DOHH2 (cell line): ENCODE results near the gene COL8A2.

Experiments used
- H3F3A ChIP-seq: fragments of 200-600 bp; sonication (generic), shearing (Covaris generic); 2 replicates; pipeline ENCODE4 v1.6.0; 2016; ENCODE audit warnings: antibody characterized with exemption, mild to moderate bottlenecking; ENCODE audit not compliant: control insufficient read depth, insufficient read depth
- H3K27ac ChIP-seq: fragments of 200-600 bp; sonication (generic); 2 replicates; pipeline ENCODE4 v1.5.1; 2014; ENCODE audit warnings: low read depth, mild to moderate bottlenecking, low read length, moderate library complexity
- H3K27me3 ChIP-seq: fragments of 200-600 bp; sonication (generic); 2 replicates; pipeline ENCODE4 v1.6.1; 2014; ENCODE audit warnings: mild to moderate bottlenecking, low read length, mixed read lengths; ENCODE audit not compliant: control insufficient read depth
- H3K36me3 ChIP-seq: fragments of 200-600 bp; sonication (generic); 2 replicates; pipeline ENCODE4 v1.6.1; 2014; ENCODE audit warnings: mild to moderate bottlenecking, low read length, moderate library complexity, mixed read lengths; ENCODE audit not compliant: control insufficient read depth
- H3K4me1 ChIP-seq: fragments of 200-600 bp; sonication (generic); 2 replicates; pipeline ENCODE4 v1.6.1; 2014; ENCODE audit warnings: mild to moderate bottlenecking, low read length, mixed read lengths; ENCODE audit not compliant: control insufficient read depth
- H3K4me2 ChIP-seq: fragments of 200-600 bp; sonication (generic); 2 replicates; pipeline ENCODE4 v1.6.0; 2014; ENCODE audit warnings: mild to moderate bottlenecking, low read length, moderate library complexity
- H3K4me3 ChIP-seq: fragments of 200-600 bp; sonication (generic); 2 replicates; pipeline ENCODE4 v1.5.1; 2014; ENCODE audit warnings: mild to moderate bottlenecking, low read length, mixed read lengths
- H3K79me2 ChIP-seq: fragments of 200-600 bp; sonication (generic); 2 replicates; pipeline ENCODE4 v1.6.1; 2014; ENCODE audit warnings: mild to moderate bottlenecking, low read length, mixed read lengths; ENCODE audit not compliant: control insufficient read depth
- H3K9me2 ChIP-seq: fragments of 200-600 bp; sonication (generic); replicated peaks from 2 replicates; pipeline ENCODE4 v1.6.1; 2014; ENCODE audit warnings: mild to moderate bottlenecking, low read length, mixed read lengths; ENCODE audit not compliant: control insufficient read depth
- H3K9me3 ChIP-seq: fragments of 200-600 bp; sonication (generic); 2 replicates; pipeline ENCODE4 v1.6.1; 2014; ENCODE audit warnings: antibody characterized with exemption, low read length, mixed read lengths; ENCODE audit not compliant: control insufficient read depth, insufficient read depth
- H4K20me1 ChIP-seq: fragments of 200-600 bp; sonication (generic); 2 replicates; pipeline ENCODE4 v1.6.0; 2014; ENCODE audit warnings: low read depth, mild to moderate bottlenecking, antibody characterized with exemption, low read length, moderate library complexity; ENCODE audit not compliant: control insufficient read depth, insufficient read depth
- EZH2phosphoT487 ChIP-seq: fragments of 200-600 bp; sonication (generic); IDR thresholded peaks from 2 replicates; pipeline ENCODE4 v1.6.1; 2017; ENCODE audit warnings: borderline replicate concordance, mild to moderate bottlenecking, antibody characterized with exemption, low read length, moderate library complexity, mixed read lengths
- TF ChIP-seq, protein P1 (sequence below): fragments of 200-600 bp; sonication (generic); IDR thresholded peaks from one replicate; pipeline ENCODE4 v1.5.1; 2014; ENCODE audit warnings: antibody characterized with exemption, mild to moderate bottlenecking, low read depth, low read length; ENCODE audit not compliant: poor library complexity, severe bottlenecking

Gene COL8A2

GRCh38 chr1:36161641-36162531, 36.9 kb upstream of the COL8A2 start:
- TF ChIP-seq, protein P1, sequence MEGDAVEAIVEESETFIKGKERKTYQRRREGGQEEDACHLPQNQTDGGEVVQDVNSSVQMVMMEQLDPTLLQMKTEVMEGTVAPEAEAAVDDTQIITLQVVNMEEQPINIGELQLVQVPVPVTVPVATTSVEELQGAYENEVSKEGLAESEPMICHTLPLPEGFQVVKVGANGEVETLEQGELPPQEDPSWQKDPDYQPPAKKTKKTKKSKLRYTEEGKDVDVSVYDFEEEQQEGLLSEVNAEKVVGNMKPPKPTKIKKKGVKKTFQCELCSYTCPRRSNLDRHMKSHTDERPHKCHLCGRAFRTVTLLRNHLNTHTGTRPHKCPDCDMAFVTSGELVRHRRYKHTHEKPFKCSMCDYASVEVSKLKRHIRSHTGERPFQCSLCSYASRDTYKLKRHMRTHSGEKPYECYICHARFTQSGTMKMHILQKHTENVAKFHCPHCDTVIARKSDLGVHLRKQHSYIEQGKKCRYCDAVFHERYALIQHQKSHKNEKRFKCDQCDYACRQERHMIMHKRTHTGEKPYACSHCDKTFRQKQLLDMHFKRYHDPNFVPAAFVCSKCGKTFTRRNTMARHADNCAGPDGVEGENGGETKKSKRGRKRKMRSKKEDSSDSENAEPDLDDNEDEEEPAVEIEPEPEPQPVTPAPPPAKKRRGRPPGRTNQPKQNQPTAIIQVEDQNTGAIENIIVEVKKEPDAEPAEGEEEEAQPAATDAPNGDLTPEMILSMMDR: no peak
- TF ChIP-seq EZH2phosphoT487: no peak
- peak overlapping the region; percentile 72 for H3K4me3 ChIP-seq
- H3K27ac ChIP-seq: peak overlapping the region; percentile 82
- peaks cover 4% of the 10 kb centered on the region; the same call in 1 of the 2 replicates for H4K20me1 ChIP-seq
- H3F3A ChIP-seq: peaks cover 11% of the 10 kb centered on the region
- H3K36me3 ChIP-seq: peaks cover 58% of the 10 kb centered on the region
- no peaks in the 10 kb centered on the region for H3K27me3 ChIP-seq
- H3K9me2 ChIP-seq: no peaks in the 10 kb centered on the region
- H3K79me2 ChIP-seq: peaks cover 98% of the 10 kb centered on the region
- peak overlapping the region; percentile 86 for H3K4me2 ChIP-seq
- no peaks in the 10 kb centered on the region for H3K9me3 ChIP-seq
- peaks cover 77% of the 10 kb centered on the region for H3K4me1 ChIP-seq

DNA sequence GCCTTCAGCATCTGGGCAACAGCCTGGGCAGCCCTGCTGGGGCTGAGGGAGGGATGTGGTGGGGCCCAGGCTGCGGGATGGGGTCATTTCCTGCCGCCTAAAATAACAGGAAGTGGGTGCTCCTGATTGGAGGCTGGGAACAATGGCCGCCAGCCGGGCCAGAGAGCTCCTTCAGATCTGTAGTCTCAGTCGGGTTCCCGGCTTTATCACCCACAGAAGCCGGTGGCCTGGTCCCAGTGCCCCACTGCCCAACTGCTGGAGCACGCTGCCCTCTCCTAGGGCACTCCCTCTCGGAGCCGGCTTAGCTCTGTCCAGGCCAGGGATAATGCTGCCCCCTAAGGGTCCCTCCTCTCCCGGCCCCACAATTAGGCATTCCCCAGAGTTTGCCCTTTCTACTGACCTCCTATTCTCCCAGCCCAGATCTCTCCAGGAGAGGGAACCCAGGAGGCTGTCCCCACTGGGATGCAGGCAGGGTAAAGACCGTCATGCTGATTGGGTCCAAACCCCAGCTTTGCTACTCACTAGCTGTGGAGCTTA, 36.0 kb upstream of the COL8A2 start:
- Histone ChIP-seq H3K27me3 (no peaks in the 10 kb centered on the region), H3K4me2 (peak overlapping the region; percentile 86), H3K4me3 (peak overlapping the region; percentile 72), H3K4me1 (peaks cover 77% of the 10 kb centered on the region), H4K20me1 (peaks cover 4% of the 10 kb centered on the region; the same call in 1 of the 2 replicates), H3K9me3 (no peaks in the 10 kb centered on the region), H3K36me3 (peaks cover 63% of the 10 kb centered on the region), H3K27ac (peak overlapping the region; percentile 82), H3K79me2 (peaks cover 99% of the 10 kb centered on the region), H3F3A (peaks cover 11% of the 10 kb centered on the region), H3K9me2 (no peaks in the 10 kb centered on the region)
- TF ChIP-seq, protein P1: peak; percentile 62
- TF ChIP-seq EZH2phosphoT487: no peak

DNA sequence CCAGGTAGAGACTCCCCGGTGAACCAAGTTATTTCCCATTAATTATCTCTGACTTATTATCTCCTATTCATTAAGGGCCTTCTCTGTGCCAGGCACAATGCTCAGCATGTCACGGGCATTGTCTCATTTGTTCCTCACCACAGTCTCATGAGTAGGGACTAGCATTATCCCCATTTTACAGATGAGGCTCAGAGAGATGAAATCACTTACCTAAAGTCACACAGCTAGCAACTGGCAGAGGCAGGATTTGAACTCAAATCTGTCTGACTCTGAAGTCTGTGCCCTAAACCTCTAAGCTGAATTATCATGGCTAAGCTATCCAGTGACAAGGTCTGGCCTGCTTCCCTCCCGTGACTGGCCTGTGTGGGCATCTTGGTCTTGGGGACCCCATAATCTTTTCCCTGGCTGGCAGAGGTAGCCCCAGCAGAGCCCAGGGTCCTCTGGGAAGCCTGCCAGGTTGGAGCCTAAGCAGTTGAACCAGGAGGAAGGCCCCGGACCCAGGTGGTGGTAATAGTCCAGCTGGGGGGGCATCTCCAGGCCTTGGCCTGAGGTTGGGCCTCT, 35.4 kb upstream of the COL8A2 start:
- H3K4me2 ChIP-seq: peak overlapping the region; percentile 86
- peaks cover 4% of the 10 kb centered on the region; the same call in 1 of the 2 replicates for H4K20me1 ChIP-seq
- TF ChIP-seq, protein P1: no peak
- TF ChIP-seq EZH2phosphoT487: no peak
- peak overlapping the region; percentile 72 for H3K4me3 ChIP-seq
- peaks cover 63% of the 10 kb centered on the region for H3K36me3 ChIP-seq
- H3K27me3 ChIP-seq: no peaks in the 10 kb centered on the region
- H3K9me3 ChIP-seq: no peaks in the 10 kb centered on the region
- peaks cover 11% of the 10 kb centered on the region for H3F3A ChIP-seq
- H3K9me2 ChIP-seq: no peaks in the 10 kb centered on the region
- peak overlapping the region; percentile 82 for H3K27ac ChIP-seq
- H3K79me2 ChIP-seq: peaks cover 97% of the 10 kb centered on the region
- H3K4me1 ChIP-seq: peaks cover 77% of the 10 kb centered on the region
